Lower leg skin (tissue), 3 donors: ENCODE results near the gene EPHX1.

Experiments used
- POLR2A ChIP-seq, 2 donors: fragments of 450-650 bp; IDR thresholded peaks; one replicate each; pipeline ENCODE4 v1.6.1; 2016 to 2017; ENCODE audit warnings: antibody characterized with exemption in 2 of 2, mild to moderate bottlenecking in 1 of 2, moderate library complexity in 1 of 2
- TF ChIP-seq, protein P1 (sequence below), 3 donors: fragments of 450-650 bp; IDR thresholded peaks; one replicate each; pipeline ENCODE4 v1.5.1; 2016; ENCODE audit warnings: antibody characterized with exemption in 3 of 3, mild to moderate bottlenecking in 3 of 3, moderate library complexity in 2 of 3

DNA sequence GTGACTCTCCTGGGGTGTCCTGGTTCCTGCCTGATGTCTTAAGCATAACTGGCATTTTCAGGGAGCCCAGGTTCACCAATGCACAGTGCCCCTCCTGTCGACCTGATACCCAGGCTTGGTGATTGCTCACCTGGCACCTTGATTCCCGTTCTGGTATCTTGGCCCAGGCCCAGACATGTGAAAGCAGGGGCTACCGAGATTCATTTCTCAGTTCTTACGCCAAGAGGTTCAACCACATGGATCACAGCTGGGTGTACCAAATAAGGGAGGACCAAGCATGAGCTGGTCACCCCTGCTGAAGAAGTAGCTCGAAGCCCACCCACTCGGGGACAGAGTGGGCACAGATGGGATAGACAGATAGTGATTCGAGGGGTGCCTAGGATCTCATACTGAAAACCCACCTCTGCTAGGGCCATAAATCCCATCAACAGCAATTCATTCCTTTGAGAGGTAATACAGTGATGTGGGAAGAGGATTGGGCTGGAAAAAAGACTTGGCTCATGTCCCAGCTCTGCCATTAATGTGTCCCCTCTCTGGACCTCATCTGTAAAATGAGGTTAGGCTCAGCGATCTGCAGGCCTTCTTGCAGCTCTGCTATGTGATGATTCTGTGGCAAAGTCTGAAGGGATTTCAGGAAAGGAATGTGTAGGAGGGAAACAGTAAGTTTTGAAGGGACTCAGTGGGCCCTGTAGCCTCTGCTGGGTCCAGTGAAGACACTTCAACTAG lies 2.7 kb downstream of the EPHX1 start:
- TF ChIP-seq POLR2A (IDR thresholded peaks at IDR 0.05), result no peak
- TF ChIP-seq, protein P1, sequence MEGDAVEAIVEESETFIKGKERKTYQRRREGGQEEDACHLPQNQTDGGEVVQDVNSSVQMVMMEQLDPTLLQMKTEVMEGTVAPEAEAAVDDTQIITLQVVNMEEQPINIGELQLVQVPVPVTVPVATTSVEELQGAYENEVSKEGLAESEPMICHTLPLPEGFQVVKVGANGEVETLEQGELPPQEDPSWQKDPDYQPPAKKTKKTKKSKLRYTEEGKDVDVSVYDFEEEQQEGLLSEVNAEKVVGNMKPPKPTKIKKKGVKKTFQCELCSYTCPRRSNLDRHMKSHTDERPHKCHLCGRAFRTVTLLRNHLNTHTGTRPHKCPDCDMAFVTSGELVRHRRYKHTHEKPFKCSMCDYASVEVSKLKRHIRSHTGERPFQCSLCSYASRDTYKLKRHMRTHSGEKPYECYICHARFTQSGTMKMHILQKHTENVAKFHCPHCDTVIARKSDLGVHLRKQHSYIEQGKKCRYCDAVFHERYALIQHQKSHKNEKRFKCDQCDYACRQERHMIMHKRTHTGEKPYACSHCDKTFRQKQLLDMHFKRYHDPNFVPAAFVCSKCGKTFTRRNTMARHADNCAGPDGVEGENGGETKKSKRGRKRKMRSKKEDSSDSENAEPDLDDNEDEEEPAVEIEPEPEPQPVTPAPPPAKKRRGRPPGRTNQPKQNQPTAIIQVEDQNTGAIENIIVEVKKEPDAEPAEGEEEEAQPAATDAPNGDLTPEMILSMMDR (IDR thresholded peaks at IDR 0.05), result no peak
